ENCODE data around the gene ASB13. TPM values are rescaled to one million over a fixed set of nuclear protein-coding genes. Genes with fewer than 3 reads are reported as not detected.

ASB13 gene
- total RNA-seq, 3 donors from 2014 or later (not counting 1 experiment from before 2014, with no cell fraction given), result 0.99 to 2.4 (median 1.4) TPM

GRCh38 chr10:5662708-5663579 lies 3.5 kb downstream of the ASB13 start:
- no peaks in the 10 kb centered on the region for H3K27me3 ChIP-seq (ENCODE audit: control insufficient read depth, insufficient read depth, low read length)
- no peaks in the 10 kb centered on the region for H3K36me3 Mint-ChIP-seq
- H3K27ac Mint-ChIP-seq, result no peak overlapping the region
- H3K27me3 Mint-ChIP-seq (ENCODE audit: low read depth in 2 of 2), result peaks cover 5 to 24% of the 10 kb centered on the region in 2 donors
- ATAC-seq (no peak), DNase-seq (no peak)
- no peak overlapping the region for H3K4me3 ChIP-seq (ENCODE audit: low read length)
- H3K9me3 Mint-ChIP-seq, result no peaks in the 10 kb centered on the region
- WGBS (ENCODE audit: insufficient coverage), result 77% methylated on average over 9 of the region's 9 CpGs
- intact Hi-C loops (cut with micrococcal nuclease), result no loop called here
- H3K4me1 Mint-ChIP-seq, result peaks cover 9 to 20% of the 10 kb centered on the region in 2 donors
- no peaks in the 10 kb centered on the region for H3K36me3 ChIP-seq (ENCODE audit: control insufficient read depth, insufficient read depth, low read length)
- no peaks in the 10 kb centered on the region for H3K9me3 ChIP-seq (ENCODE audit: control insufficient read depth, insufficient read depth, low read length)
- peaks cover 16% of the 10 kb centered on the region for H3K4me1 ChIP-seq (ENCODE audit: control insufficient read depth, insufficient read depth, low read length)
- H3K4me3 Mint-ChIP-seq, result no peak overlapping the region
- no peak for TF ChIP-seq CTCF (IDR thresholded peaks at IDR 0.05)
- no peak overlapping the region for H3K27ac ChIP-seq (ENCODE audit: low read length)

GRCh38 chr10:5661043-5661442 lies 5.4 kb downstream of the ASB13 start:
- no peak overlapping the region for H3K4me3 Mint-ChIP-seq
- ATAC-seq, result no peak
- intact Hi-C loops (cut with micrococcal nuclease), result no loop called here
- WGBS (ENCODE audit: insufficient coverage), result 94% methylated on average over 6 of the region's 6 CpGs
- no peak for TF ChIP-seq CTCF (IDR thresholded peaks at IDR 0.05)
- no peaks in the 10 kb centered on the region for H3K9me3 Mint-ChIP-seq
- no peaks in the 10 kb centered on the region for H3K36me3 ChIP-seq (ENCODE audit: control insufficient read depth, insufficient read depth, low read length)
- H3K27me3 ChIP-seq (ENCODE audit: control insufficient read depth, insufficient read depth, low read length), result no peaks in the 10 kb centered on the region
- peaks cover 0 to 14% of the 10 kb centered on the region in 2 donors for H3K4me1 Mint-ChIP-seq
- no peaks in the 10 kb centered on the region for H3K36me3 Mint-ChIP-seq
- H3K9me3 ChIP-seq (ENCODE audit: control insufficient read depth, insufficient read depth, low read length), result no peaks in the 10 kb centered on the region
- H3K27ac ChIP-seq (ENCODE audit: low read length), result no peak overlapping the region
- H3K27ac Mint-ChIP-seq, result no peak overlapping the region
- H3K27me3 Mint-ChIP-seq (ENCODE audit: low read depth in 2 of 2), result peaks cover 0 to 15% of the 10 kb centered on the region in 2 donors
- H3K4me1 ChIP-seq (ENCODE audit: control insufficient read depth, insufficient read depth, low read length), result peaks cover 10% of the 10 kb centered on the region
- H3K4me3 ChIP-seq (ENCODE audit: low read length), result no peak overlapping the region
- DNase-seq, result no peak

GRCh38 chr10:5659702-5660528 lies 6.5 kb downstream of the ASB13 start:
- H3K4me3 ChIP-seq (ENCODE audit: low read length), result no peak overlapping the region
- H3K4me1 Mint-ChIP-seq, result peaks cover 0 to 8% of the 10 kb centered on the region in 2 donors
- no peaks in the 10 kb centered on the region for H3K36me3 ChIP-seq (ENCODE audit: control insufficient read depth, insufficient read depth, low read length)
- no peaks in the 10 kb centered on the region for H3K9me3 ChIP-seq (ENCODE audit: control insufficient read depth, insufficient read depth, low read length)
- DNase-seq (no peak), ATAC-seq (peak in 2 of 3 donors; percentile 42 to 52)
- no peaks in the 10 kb centered on the region for H3K27me3 ChIP-seq (ENCODE audit: control insufficient read depth, insufficient read depth, low read length)
- 61% methylated on average over 16 of the region's 16 CpGs for WGBS (ENCODE audit: insufficient coverage)
- no peak overlapping the region for H3K27ac Mint-ChIP-seq
- H3K27me3 Mint-ChIP-seq (ENCODE audit: low read depth in 2 of 2), result peaks cover 0 to 15% of the 10 kb centered on the region in 2 donors
- no peaks in the 10 kb centered on the region for H3K36me3 Mint-ChIP-seq
- peaks cover 5% of the 10 kb centered on the region for H3K4me1 ChIP-seq (ENCODE audit: control insufficient read depth, insufficient read depth, low read length)
- intact Hi-C loops (cut with micrococcal nuclease), result no loop called here
- no peak for TF ChIP-seq CTCF (IDR thresholded peaks at IDR 0.05)
- H3K4me3 Mint-ChIP-seq, result no peak overlapping the region
- H3K9me3 Mint-ChIP-seq, result no peaks in the 10 kb centered on the region
- H3K27ac ChIP-seq (ENCODE audit: low read length), result no peak overlapping the region

All from natural killer cell (primary cell).